ENCODE data around the gene RASSF8. TPM values are rescaled to one million over a fixed set of nuclear protein-coding genes. Genes with fewer than 3 reads are reported as not detected.

The RASSF8 gene
- total RNA-seq, 6 donors from 2014 or later, result 23.0 to 78.5 (median 60.7) TPM

- TF ChIP-seq, protein P1, sequence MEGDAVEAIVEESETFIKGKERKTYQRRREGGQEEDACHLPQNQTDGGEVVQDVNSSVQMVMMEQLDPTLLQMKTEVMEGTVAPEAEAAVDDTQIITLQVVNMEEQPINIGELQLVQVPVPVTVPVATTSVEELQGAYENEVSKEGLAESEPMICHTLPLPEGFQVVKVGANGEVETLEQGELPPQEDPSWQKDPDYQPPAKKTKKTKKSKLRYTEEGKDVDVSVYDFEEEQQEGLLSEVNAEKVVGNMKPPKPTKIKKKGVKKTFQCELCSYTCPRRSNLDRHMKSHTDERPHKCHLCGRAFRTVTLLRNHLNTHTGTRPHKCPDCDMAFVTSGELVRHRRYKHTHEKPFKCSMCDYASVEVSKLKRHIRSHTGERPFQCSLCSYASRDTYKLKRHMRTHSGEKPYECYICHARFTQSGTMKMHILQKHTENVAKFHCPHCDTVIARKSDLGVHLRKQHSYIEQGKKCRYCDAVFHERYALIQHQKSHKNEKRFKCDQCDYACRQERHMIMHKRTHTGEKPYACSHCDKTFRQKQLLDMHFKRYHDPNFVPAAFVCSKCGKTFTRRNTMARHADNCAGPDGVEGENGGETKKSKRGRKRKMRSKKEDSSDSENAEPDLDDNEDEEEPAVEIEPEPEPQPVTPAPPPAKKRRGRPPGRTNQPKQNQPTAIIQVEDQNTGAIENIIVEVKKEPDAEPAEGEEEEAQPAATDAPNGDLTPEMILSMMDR (IDR thresholded peaks at IDR 0.05), result no peak
- TF ChIP-seq POLR2AphosphoS5 (IDR thresholded peaks at IDR 0.05) (no peak), EP300 (IDR thresholded peaks at IDR 0.05) (no peak), POLR2A (IDR thresholded peaks at IDR 0.05) (no peak)
- H3K27ac ChIP-seq, result no peak overlapping the region
- H3K4me3 ChIP-seq, result no peak overlapping the region
- no peaks in the 10 kb centered on the region for H3K36me3 ChIP-seq
- H3K27me3 ChIP-seq, result no peaks in the 10 kb centered on the region
- no peak for DNase-seq
- no peak for ATAC-seq (ENCODE audit: low FRiP score in 2 of 2)
- no peaks in the 10 kb centered on the region for H3K9me3 ChIP-seq
- H3K4me1 ChIP-seq, result peaks cover 15 to 19% (median 18%) of the 10 kb centered on the region in 4 donors
Measured at GRCh38 chr12:26044007-26044394, 85.5 kb downstream of the RASSF8 start.

DNA sequence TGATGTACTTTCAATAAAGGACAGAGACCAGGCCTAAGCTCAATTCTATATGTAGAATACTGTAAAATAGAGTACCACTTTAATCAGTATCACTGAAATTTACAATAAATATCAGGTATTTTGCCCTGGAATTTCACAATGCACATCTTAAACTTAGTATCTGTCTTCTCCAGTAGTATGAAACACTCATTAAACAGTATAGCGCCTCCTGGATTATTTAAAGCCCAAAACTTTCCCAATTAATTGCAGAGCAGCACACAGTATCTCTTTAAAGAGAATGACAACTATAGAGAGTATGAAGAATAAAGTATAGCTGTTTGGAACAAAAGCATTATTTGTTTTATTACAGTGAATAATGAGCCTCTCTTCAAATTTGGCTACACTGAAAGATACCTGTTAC is 86.1 kb downstream of the RASSF8 start:
- H3K9me3 ChIP-seq, result no peaks in the 10 kb centered on the region
- H3K4me1 ChIP-seq, result peaks cover 15 to 19% (median 18%) of the 10 kb centered on the region in 4 donors
- H3K27ac ChIP-seq, result no peak overlapping the region
- TF ChIP-seq POLR2A (IDR thresholded peaks at IDR 0.05) (no peak), POLR2AphosphoS5 (IDR thresholded peaks at IDR 0.05) (no peak), EP300 (IDR thresholded peaks at IDR 0.05) (no peak)
- TF ChIP-seq, protein P1 (IDR thresholded peaks at IDR 0.05), result no peak
- 95% methylated on average over 1 of the region's 1 CpG for WGBS, 2 donors
- no peak overlapping the region for H3K4me3 ChIP-seq
- no peak for DNase-seq
- H3K36me3 ChIP-seq, result no peaks in the 10 kb centered on the region
- ATAC-seq (ENCODE audit: low FRiP score in 2 of 2), result no peak
- no peaks in the 10 kb centered on the region for H3K27me3 ChIP-seq

GRCh38 chr12:26046203-26046602 is 87.7 kb downstream of the RASSF8 start:
- Histone ChIP-seq H3K27me3 (no peaks in the 10 kb centered on the region), H3K4me1 (peaks cover 15 to 19% (median 18%) of the 10 kb centered on the region in 4 donors), H3K9me3 (no peaks in the 10 kb centered on the region), H3K27ac (no peak overlapping the region), H3K36me3 (no peaks in the 10 kb centered on the region), H3K4me3 (no peak overlapping the region)
- DNase-seq (no peak), ATAC-seq (ENCODE audit: low FRiP score in 2 of 2) (no peak)
- TF ChIP-seq POLR2AphosphoS5 (IDR thresholded peaks at IDR 0.05) (no peak), POLR2A (IDR thresholded peaks at IDR 0.05) (no peak), EP300 (IDR thresholded peaks at IDR 0.05) (no peak)
- TF ChIP-seq, protein P1 (IDR thresholded peaks at IDR 0.05), result no peak

GRCh38 chr12:26046906-26047305 is 88.4 kb downstream of the RASSF8 start:
- Histone ChIP-seq H3K36me3 (no peaks in the 10 kb centered on the region), H3K4me3 (no peak overlapping the region), H3K9me3 (no peaks in the 10 kb centered on the region), H3K27ac (no peak overlapping the region), H3K27me3 (no peaks in the 10 kb centered on the region), H3K4me1 (peaks cover 12 to 19% (median 17%) of the 10 kb centered on the region in 4 donors)
- 76 to 78% methylated on average over 1 of the region's 1 CpG for WGBS, 2 donors
- ATAC-seq (ENCODE audit: low FRiP score in 2 of 2), result no peak
- TF ChIP-seq, protein P1 (IDR thresholded peaks at IDR 0.05), result no peak
- no peak for TF ChIP-seq POLR2A (IDR thresholded peaks at IDR 0.05)
- no peak for TF ChIP-seq EP300 (IDR thresholded peaks at IDR 0.05)
- TF ChIP-seq POLR2AphosphoS5 (IDR thresholded peaks at IDR 0.05), result no peak
- no peak for DNase-seq

DNA sequence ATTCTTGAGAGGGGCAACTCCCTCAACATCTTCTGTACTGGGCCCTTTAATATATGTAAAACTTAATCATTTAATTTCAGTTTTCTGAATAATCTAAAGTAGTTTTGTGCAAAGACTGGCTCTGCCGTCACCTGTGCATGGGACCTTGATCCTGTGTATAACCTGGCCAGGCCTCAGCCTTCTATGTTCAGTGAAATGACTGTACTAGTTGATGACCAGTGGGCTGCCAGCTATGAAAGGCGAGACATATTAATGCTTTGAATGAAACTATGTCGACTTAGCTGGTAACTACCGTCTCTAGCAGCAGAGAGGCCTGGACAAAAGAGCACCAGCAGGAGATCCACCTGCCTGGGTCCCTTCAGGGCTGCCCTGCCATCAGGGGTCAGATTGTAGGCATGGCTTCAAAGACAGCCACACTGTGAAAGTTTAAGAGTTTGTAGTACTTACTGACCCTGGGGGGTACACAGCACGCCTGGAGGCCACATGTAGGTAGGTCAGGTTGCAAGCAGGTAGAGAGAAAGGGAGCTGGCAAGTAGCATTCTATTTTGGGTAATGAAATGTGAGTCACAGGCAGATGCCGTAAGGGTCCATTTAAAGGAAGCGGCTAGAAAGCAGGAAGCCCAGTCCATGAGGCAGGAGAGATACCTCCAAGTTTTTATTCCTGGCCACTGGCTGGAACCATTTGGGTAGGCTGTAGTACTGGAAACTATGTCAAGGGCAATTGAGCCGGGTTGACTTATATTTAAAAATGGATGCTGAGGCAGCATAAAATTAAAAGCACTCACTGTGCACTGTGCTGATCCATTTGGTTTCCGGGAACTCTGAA is 89.1 kb downstream of the RASSF8 start:
- no peaks in the 10 kb centered on the region for H3K36me3 ChIP-seq
- H3K27ac ChIP-seq, result no peak overlapping the region
- TF ChIP-seq, protein P1 (IDR thresholded peaks at IDR 0.05), result no peak
- TF ChIP-seq POLR2A (IDR thresholded peaks at IDR 0.05) (no peak), POLR2AphosphoS5 (IDR thresholded peaks at IDR 0.05) (no peak), EP300 (IDR thresholded peaks at IDR 0.05) (no peak)
- H3K4me1 ChIP-seq, result peaks cover 6 to 18% (median 14%) of the 10 kb centered on the region in 4 donors
- H3K9me3 ChIP-seq, result no peaks in the 10 kb centered on the region
- DNase-seq (no peak), ATAC-seq (ENCODE audit: low FRiP score in 2 of 2) (peak in 1 of 2 donors; percentile 51)
- WGBS, 2 donors, result 80 to 81% methylated on average over 9 of the region's 9 CpGs
- H3K27me3 ChIP-seq, result no peaks in the 10 kb centered on the region
- no peak overlapping the region for H3K4me3 ChIP-seq
